Measurements from ENCODE around the gene FAM53A.
"Not testable (repeated sequence)": the region's sequence is repeated elsewhere in the genome, so short reads cannot be mapped to it uniquely, and the experiment has no call there.

The FAM53A gene

GRCh38 chr4:1716065-1716945 lies 32.2 kb upstream of the FAM53A start:
- DNase-seq, result no peak

DNA sequence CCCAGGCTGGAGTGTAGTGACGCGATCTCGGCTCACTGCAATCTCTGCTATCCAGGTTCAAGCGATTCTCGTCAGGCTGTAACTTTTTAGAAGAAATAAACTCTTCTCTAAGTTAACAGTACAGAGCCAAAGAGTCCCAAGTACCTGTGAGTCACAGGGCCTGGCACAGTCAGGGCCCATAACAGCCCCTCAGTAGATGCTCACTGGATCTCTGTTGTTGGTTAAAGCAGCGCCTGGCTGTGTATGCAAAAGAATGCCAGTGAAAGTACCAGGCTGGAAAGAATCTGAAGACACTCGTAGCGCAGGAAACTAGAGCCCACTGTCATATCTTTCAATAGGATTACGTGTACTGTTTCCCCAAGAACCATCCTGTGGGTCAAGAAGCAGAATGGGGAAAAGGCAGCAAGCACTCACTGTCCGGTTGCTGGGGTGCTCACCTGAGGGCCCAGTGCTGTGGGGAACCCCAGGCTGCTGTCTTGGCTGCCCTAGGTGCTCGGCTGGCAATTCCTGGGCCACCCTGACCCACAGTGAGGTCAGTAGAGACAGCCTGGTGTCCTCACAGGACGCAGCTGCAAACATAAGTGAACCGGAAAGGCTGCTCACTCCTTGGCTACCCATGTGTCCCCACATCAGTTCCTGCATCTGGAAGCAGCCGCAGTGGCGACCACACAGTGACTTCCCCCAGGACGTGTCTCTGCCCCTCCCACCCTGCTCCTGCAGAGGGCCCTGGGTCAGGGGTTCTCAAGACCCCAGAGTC lies 31.1 kb upstream of the FAM53A start:
- no peak for DNase-seq

GRCh38 chr4:1714303-1715001 lies 30.3 kb upstream of the FAM53A start:
- no peak for DNase-seq

DNA sequence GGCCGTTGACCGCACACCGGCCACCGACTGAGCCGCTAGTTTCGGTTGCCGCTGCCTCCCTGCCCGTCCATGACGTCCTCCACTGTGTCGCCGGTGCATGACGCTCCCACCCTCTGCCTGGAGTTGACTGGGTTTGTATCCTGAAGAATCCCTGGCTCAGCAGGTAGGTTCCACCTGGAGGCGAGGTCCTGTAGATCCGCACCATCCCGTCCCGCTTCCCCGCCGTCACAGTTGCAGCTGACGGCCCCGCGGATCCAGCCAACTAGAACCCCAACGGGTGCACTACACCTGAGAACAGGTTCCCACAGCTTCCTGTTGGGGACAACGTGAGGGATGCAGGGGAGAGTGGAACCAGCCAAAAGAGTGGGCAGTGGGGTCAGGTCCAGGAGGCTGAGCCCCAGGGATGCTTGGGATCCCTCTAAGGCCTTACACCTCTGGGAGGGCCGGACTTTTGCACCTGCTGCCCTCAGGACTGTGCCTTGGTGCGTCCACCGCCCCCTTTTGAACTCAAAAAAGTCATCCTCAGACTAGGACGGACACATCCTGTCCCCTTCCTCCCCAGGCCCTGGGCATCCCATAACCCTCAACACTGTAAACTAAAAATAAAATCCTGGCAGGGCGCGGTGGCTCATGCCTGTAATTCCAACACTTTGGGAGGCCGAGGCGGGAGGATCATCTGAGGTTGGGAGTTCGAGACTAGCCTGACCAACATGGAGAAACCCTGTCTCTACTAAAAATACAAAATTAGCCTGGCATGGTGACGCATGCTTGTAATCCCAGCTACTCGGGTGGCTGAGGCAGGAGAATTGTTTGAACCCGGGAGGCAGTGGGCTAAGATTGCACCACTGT lies 29.1 kb upstream of the FAM53A start:
- no peak for DNase-seq

DNA sequence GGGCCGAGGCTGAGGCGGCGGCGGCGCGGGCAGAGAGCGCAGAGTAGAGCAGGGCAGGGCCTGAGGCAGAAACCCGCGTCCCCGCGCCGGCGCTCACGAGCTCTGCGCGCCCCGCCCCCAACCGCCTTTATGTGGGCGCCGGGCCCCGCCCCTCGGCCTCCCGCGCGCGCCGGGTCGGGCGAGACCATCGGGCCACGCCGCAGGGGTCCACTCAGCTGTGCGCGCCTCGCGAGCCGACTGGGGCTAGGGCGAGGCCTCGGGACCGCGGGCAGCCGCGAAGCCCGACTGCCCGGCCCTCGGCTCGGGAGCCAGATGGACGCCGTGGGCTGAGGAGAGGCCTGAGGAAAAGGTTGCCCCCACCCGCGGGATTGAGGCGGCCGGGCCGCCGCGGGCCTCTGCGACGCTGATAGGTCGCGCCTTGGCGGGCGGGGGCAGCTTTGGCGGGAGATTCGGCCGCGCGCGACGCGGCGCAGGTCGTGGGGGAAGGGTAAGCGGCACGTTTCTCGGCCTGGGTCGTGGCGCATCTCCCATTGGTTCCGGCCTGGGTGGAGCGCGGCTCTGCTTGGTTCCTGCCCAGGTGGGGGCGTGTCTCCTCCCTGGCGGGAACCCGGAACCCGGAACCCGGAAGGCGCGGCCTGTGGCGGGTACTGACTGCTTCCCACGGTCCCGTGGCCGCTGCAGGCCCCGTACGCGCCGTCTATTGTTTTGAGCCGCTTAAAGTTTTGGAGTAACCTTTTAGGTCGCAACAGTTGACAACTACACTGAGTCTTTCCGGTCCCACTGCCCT lies 28.3 kb upstream of the FAM53A start, which contains the start of gene SLBP:
SLBP (minus strand) TSS at position 104 of the 787 bp plus-strand sequence. CDS start 131 bp downstream, outside the sequence.
- DNase-seq, result peak; percentile 94

- peak; percentile 48 for DNase-seq
Observed at GRCh38 chr4:1711571-1712215, 27.6 kb upstream of the FAM53A start.

GRCh38 chr4:1711055-1711570 lies 27.0 kb upstream of the FAM53A start:
- DNase-seq, result no peak

- DNase-seq, result no peak
Observed at GRCh38 chr4:1708581-1708980, 24.5 kb upstream of the FAM53A start.

GRCh38 chr4:1706358-1706757 lies 22.2 kb upstream of the FAM53A start:
- DNase-seq, result no peak

DNA sequence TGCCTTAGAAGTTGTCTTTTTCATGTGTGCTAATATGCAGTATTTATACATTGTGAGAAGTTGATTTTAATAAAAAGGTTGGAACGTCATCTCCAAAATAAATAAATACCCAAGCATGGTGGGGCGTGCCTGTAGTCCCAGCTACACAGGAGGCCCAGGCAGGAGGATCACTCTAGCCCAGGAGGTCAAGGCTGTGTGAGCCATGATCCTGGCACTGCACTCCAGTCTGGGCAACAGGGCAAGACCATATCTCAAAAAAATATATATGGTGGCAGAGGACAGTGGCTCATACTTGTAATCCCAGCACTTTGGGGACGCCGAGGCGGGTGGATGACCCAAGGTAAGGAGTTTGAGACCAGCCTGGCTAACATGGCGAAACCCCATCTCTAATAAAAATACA lies 21.6 kb upstream of the FAM53A start:
- no peak for DNase-seq

- no peak for DNase-seq
Observed at GRCh38 chr4:1703867-1704266, 19.8 kb upstream of the FAM53A start.

GRCh38 chr4:1701671-1702070 lies 17.6 kb upstream of the FAM53A start:
- not testable (repeated sequence) for DNase-seq

GRCh38 chr4:1695913-1696312 lies 11.8 kb upstream of the FAM53A start:
- no peak for DNase-seq

- peak; percentile 68 for DNase-seq
Observed at GRCh38 chr4:1693131-1693896, 9.2 kb upstream of the FAM53A start.

DNA sequence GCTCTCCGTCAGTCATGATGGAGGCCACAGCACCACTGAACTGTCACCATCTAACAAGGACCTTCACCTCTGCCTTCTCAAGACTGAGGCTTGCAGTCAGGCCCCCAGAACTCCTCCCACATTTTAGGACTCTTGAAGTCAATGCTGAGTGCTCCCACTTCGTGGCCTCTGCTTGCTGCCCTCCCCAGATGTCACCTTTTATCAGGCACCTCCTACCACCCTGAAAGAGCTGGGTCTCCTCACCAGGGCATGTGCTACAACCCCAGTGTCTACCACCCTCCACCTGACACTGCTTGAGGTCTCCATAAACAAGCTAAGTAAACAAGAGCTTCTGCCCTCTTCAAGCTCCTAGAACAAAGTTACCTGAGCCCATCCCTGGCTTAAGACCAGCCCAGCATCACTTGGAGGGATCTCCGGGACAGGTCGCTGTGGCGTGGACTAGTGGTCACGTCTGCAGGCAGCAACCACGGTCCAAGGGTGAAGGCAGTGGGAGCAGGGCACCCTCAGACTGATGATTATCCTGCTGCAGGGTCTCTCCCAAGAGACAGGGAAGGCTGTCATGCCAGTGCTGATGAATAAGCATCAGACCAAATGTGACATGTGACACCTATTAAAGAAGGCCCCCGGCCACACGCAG lies 7.7 kb upstream of the FAM53A start:
- no peak for DNase-seq

GRCh38 chr4:1690698-1691097 lies 6.6 kb upstream of the FAM53A start:
- no peak for DNase-seq

DNA sequence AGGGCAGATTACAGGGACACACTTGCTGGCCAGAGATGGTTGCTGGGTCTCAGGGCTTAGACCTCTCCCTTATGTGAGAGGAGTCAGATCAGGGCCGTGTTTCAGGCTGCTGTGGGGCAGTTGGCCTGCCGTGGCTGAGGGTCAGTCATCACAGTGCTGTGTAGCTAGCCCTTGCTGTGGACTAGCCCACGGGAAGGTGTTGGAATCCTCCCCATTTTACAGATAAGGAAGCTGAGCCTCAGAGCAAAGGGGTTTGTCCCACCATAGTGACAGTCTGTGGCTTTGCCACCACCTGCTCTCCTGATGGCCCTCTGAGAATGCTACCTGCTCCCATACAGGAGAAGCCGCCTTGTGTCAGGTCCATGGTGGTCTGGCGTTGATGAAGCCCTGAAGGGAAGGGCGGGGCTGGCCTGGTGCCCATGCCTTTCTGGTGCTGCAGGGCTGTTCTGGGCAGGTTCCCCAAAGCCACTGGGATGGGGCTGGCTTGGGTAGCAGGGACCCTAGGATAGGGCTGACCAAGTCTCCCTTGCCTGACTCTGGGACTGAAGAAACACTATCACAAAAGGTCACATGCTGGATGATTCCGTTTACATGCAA lies 2.4 kb upstream of the FAM53A start:
- no peak for DNase-seq

DNA sequence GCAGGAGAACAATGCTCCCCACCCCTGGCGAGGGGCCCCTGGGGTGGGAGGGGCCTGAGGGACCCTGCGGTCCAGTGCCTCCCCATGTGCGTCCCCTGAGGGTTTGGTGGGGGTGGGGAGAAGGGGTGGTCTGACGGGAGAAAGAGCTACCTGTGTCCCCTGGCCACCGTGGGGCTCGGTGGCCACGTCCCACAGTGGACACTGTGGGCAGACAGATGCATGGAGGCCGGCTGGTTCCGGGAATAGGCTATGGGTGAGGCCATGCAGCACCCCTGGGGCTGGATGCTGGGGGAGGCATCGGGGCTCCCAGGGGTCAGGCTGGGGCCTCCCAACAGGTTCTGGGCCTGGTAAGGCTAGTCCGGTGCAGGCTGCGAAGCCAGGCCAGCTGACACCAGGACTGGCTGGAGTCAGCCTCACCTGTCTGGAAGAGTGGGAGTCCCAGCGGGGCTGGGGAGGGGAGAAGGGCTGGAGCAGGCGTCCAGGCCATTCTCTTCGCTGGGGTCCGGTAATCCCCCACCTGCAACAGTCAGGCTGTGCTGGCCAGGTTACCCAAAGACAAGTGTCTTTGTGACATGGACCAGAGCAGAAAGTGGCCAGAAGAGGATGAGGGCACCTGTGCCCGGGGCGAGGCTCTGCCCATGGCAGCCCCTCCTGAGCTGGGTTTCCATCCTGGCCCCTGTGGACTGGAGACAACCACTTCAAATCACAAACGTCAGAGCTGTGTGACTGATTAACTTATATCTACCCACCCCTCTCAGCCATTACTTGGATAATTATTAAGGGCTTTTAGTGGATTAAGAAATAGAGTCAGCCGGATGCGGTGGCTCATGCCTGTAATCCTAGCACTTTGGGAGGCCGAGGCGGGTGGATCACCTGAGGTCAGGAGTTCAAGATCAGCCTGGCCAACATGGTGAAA lies 1.4 kb upstream of the FAM53A start:
- DNase-seq, result no peak
